ENCODE data around the gene CIRBP. TPM values are rescaled to one million over a fixed set of nuclear protein-coding genes. Genes with fewer than 3 reads are reported as not detected.

CIRBP gene
- total and polyA plus RNA-seq, 9 of the 15 experiments (the other 6 are each of a cell fraction or from before 2014, with no cell fraction given) = 20.5 to 327 (median 176) TPM

DNA sequence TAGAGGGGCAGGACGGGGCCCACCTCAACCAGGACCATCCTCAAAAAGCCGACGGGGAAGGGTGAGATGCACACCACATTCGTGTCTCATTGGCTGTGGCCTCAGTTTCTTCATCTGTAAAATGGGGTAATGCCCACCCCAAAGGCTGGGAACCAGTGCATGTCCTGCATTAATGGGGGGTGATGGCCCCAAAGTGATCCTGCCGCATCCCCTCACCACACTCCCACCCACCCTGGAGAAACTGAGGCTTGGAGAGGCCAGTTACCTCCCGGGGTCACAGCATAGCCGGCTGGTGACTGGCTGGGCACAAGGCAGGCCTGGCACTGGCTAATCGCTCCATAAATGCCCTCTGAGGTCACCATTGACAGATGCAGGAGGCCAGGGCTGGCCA, 21.4 kb upstream of the CIRBP start (continued):
- TF ChIP-seq POLR2A (conservative IDR thresholded peaks at IDR 0.05) = no peak
- TF ChIP-seq, protein P1, sequence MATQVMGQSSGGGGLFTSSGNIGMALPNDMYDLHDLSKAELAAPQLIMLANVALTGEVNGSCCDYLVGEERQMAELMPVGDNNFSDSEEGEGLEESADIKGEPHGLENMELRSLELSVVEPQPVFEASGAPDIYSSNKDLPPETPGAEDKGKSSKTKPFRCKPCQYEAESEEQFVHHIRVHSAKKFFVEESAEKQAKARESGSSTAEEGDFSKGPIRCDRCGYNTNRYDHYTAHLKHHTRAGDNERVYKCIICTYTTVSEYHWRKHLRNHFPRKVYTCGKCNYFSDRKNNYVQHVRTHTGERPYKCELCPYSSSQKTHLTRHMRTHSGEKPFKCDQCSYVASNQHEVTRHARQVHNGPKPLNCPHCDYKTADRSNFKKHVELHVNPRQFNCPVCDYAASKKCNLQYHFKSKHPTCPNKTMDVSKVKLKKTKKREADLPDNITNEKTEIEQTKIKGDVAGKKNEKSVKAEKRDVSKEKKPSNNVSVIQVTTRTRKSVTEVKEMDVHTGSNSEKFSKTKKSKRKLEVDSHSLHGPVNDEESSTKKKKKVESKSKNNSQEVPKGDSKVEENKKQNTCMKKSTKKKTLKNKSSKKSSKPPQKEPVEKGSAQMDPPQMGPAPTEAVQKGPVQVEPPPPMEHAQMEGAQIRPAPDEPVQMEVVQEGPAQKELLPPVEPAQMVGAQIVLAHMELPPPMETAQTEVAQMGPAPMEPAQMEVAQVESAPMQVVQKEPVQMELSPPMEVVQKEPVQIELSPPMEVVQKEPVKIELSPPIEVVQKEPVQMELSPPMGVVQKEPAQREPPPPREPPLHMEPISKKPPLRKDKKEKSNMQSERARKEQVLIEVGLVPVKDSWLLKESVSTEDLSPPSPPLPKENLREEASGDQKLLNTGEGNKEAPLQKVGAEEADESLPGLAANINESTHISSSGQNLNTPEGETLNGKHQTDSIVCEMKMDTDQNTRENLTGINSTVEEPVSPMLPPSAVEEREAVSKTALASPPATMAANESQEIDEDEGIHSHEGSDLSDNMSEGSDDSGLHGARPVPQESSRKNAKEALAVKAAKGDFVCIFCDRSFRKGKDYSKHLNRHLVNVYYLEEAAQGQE (IDR thresholded peaks at IDR 0.05; ENCODE audit: borderline replicate concordance) = no peak
- TF ChIP-seq, protein P1 (CRISPR knock-in tag; IDR thresholded peaks at IDR 0.05; ENCODE audit: low read depth) = 0 out of 2 replicates have a peak, but pooled peaks have one; percentile 33
- no peak for TF ChIP-seq SAP30 (IDR thresholded peaks at IDR 0.05; ENCODE audit: borderline replicate concordance, insufficient read depth, low read depth, low read length, poor library complexity, severe bottlenecking)
- TF ChIP-seq SMAD4 (CRISPR knock-in tag; conservative IDR thresholded peaks at IDR 0.05) = no peak
- TF ChIP-seq, protein P2, sequence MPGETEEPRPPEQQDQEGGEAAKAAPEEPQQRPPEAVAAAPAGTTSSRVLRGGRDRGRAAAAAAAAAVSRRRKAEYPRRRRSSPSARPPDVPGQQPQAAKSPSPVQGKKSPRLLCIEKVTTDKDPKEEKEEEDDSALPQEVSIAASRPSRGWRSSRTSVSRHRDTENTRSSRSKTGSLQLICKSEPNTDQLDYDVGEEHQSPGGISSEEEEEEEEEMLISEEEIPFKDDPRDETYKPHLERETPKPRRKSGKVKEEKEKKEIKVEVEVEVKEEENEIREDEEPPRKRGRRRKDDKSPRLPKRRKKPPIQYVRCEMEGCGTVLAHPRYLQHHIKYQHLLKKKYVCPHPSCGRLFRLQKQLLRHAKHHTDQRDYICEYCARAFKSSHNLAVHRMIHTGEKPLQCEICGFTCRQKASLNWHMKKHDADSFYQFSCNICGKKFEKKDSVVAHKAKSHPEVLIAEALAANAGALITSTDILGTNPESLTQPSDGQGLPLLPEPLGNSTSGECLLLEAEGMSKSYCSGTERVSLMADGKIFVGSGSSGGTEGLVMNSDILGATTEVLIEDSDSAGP (CRISPR knock-in tag; IDR thresholded peaks at IDR 0.05) = no peak
- no peak for TF ChIP-seq ZNF740 (CRISPR knock-in tag; IDR thresholded peaks at IDR 0.05)
- TF ChIP-seq ZNF740 (tag; IDR thresholded peaks at IDR 0.05) = no peak
- TF ChIP-seq IFI16 (CRISPR knock-in tag; IDR thresholded peaks at IDR 0.05) = no peak
- no peak for TF ChIP-seq SRSF1 (IDR thresholded peaks at IDR 0.05; ENCODE audit: low read depth, low read length)
- TF ChIP-seq, protein P3, sequence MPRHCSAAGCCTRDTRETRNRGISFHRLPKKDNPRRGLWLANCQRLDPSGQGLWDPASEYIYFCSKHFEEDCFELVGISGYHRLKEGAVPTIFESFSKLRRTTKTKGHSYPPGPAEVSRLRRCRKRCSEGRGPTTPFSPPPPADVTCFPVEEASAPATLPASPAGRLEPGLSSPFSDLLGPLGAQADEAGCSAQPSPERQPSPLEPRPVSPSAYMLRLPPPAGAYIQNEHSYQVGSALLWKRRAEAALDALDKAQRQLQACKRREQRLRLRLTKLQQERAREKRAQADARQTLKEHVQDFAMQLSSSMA (CRISPR knock-in tag; IDR thresholded peaks at IDR 0.05) = no peak
- TF ChIP-seq PHF21A (IDR thresholded peaks at IDR 0.05; ENCODE audit: borderline replicate concordance, low read depth) = no peak
- no peak; a peak in 1 of 4 replicates for TF ChIP-seq TRIM24 (IDR thresholded peaks at IDR 0.05)
- TF ChIP-seq PPARD (CRISPR knock-in tag; IDR thresholded peaks at IDR 0.05) = no peak
- TF ChIP-seq NRF1 (conservative IDR thresholded peaks at IDR 0.05 in 1 of 2, IDR thresholded peaks at IDR 0.05 in 1 of 2) = no peak
- TF ChIP-seq MTA1 (IDR thresholded peaks at IDR 0.05; ENCODE audit: borderline replicate concordance) = peak; percentile 27; the same call in 1 of the 2 replicates
- no peak for TF ChIP-seq NEUROD1 (IDR thresholded peaks at IDR 0.05; ENCODE audit: borderline replicate concordance, low read depth, low read length, partially characterized antibody)
- TF ChIP-seq, protein P4, sequence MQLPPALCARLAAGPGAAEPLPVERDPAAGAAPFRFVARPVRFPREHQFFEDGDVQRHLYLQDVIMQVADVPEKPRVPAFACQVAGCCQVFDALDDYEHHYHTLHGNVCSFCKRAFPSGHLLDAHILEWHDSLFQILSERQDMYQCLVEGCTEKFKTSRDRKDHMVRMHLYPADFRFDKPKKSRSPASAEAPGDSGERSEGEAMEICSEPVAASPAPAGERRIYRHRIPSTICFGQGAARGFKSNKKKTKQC (CRISPR knock-in tag; IDR thresholded peaks at IDR 0.05) = no peak; the same call in 1 of the 2 replicates

Data from K562 (cell line).